HT1080 (cell line): ENCODE measurements around the gene LRMDA. TPM values are rescaled to one million over a fixed set of nuclear protein-coding genes. Genes with fewer than 3 reads are reported as not detected.

ENCODE experiments used
- DNase-seq: peaks from one replicate; pipeline ENCODE4 v3.0.0-alpha.2; 2015; ENCODE audit warnings: low read depth
- total RNA-seq: library from RNA; depleted of rRNA; stranded (reverse); fragments of >200 nt; shearing (Covaris generic); gene quantifications from 2 replicates; pipeline ENCODE4 v1.2.3, GENCODE V29; 2014

The LRMDA gene
- total RNA-seq, 1 experiment from 2014 or later, result not detected

- no peak for DNase-seq
Measured at GRCh38 chr10:76015245-76015644, 583.8 kb downstream of the LRMDA start.

GRCh38 chr10:76017026-76017732 is 585.8 kb downstream of the LRMDA start:
- no peak for DNase-seq

GRCh38 chr10:76017733-76018433 is 586.5 kb downstream of the LRMDA start:
- DNase-seq, result no peak

- no peak for DNase-seq
Measured at GRCh38 chr10:76020630-76021029, 589.2 kb downstream of the LRMDA start.

- DNase-seq, result no peak
Measured at GRCh38 chr10:76021398-76021797, 590.0 kb downstream of the LRMDA start.

GRCh38 chr10:76022366-76022765 is 590.9 kb downstream of the LRMDA start:
- no peak for DNase-seq

- no peak for DNase-seq
Measured at GRCh38 chr10:76023007-76023406, 591.6 kb downstream of the LRMDA start.

- DNase-seq, result no peak
Measured at GRCh38 chr10:76024460-76025123, 593.2 kb downstream of the LRMDA start.

GRCh38 chr10:76025124-76025477 is 593.7 kb downstream of the LRMDA start:
- no peak for DNase-seq

- DNase-seq, result no peak
Measured at GRCh38 chr10:76026176-76026771, 594.9 kb downstream of the LRMDA start.

GRCh38 chr10:76026905-76027304 is 595.5 kb downstream of the LRMDA start:
- no peak for DNase-seq

GRCh38 chr10:76029782-76030181 is 598.4 kb downstream of the LRMDA start:
- DNase-seq, result no peak

GRCh38 chr10:76031099-76031498 is 599.7 kb downstream of the LRMDA start:
- no peak for DNase-seq

GRCh38 chr10:76031769-76032699 is 600.6 kb downstream of the LRMDA start:
- no peak for DNase-seq

GRCh38 chr10:76032700-76033039 is 601.2 kb downstream of the LRMDA start:
- no peak for DNase-seq

GRCh38 chr10:76033457-76034196 is 602.2 kb downstream of the LRMDA start:
- DNase-seq, result no peak

GRCh38 chr10:76034353-76035205 is 603.2 kb downstream of the LRMDA start:
- DNase-seq, result no peak

- DNase-seq, result no peak
Measured at GRCh38 chr10:76035206-76036110, 604.0 kb downstream of the LRMDA start.
